AG09309 (cell line): Measurements from ENCODE around the gene PDCL2.

Experiments
- DNase-seq: peaks from one replicate; pipeline ENCODE4 v3.0.0-alpha.2; 2010; ENCODE audit warnings: low read depth
- H3K4me3 ChIP-seq: 2 replicates; pipeline ENCODE4 v1.5.1; 2011; ENCODE audit warnings: mild to moderate bottlenecking, low read depth, low read length, moderate library complexity; ENCODE audit not compliant: control insufficient read depth
- CTCF ChIP-seq: IDR thresholded peaks from 2 replicates; pipeline ENCODE4 v1.5.1; 2011; ENCODE audit warnings: mild to moderate bottlenecking, low read depth, low read length, inconsistent platforms; ENCODE audit not compliant: insufficient read depth, control insufficient read depth; ENCODE audit errors: missing control alignments

Gene PDCL2

GRCh38 chr4:55612341-55612740 lies 20.3 kb upstream of the PDCL2 start:
- DNase-seq = no peak
- no peak overlapping the region for H3K4me3 ChIP-seq
- no peak for TF ChIP-seq CTCF

GRCh38 chr4:55611358-55612059 lies 19.5 kb upstream of the PDCL2 start:
- TF ChIP-seq CTCF = no peak

GRCh38 chr4:55610381-55610780 lies 18.3 kb upstream of the PDCL2 start:
- TF ChIP-seq CTCF = no peak
- H3K4me3 ChIP-seq = no peak overlapping the region
- DNase-seq = no peak

More at GRCh38 chr4:55611358-55612059, 19.5 kb upstream of the PDCL2 start:
- DNase-seq = no peak
- no peak overlapping the region for H3K4me3 ChIP-seq

GRCh38 chr4:55609393-55609866 lies 17.4 kb upstream of the PDCL2 start:
- DNase-seq = peak; percentile 24
- H3K4me3 ChIP-seq = no peak overlapping the region
- no peak for TF ChIP-seq CTCF

- TF ChIP-seq CTCF = no peak
- DNase-seq = no peak
- H3K4me3 ChIP-seq = no peak overlapping the region
Measured at GRCh38 chr4:55608591-55608990, 16.5 kb upstream of the PDCL2 start.

GRCh38 chr4:55604996-55605395 lies 13.0 kb upstream of the PDCL2 start:
- no peak for TF ChIP-seq CTCF
- no peak for DNase-seq
- H3K4me3 ChIP-seq = no peak overlapping the region
